HG02588 (cell line): ENCODE measurements around the gene TAB2.

Source experiments
- ATAC-seq: cut with Tn5 transposase; IDR thresholded peaks from one replicate; pipeline ENCODE4 v1.9.1; 2021; ENCODE audit warnings: mild to moderate bottlenecking, moderate library complexity; ENCODE audit not compliant: unreplicated experiment

The TAB2 gene, protein sequence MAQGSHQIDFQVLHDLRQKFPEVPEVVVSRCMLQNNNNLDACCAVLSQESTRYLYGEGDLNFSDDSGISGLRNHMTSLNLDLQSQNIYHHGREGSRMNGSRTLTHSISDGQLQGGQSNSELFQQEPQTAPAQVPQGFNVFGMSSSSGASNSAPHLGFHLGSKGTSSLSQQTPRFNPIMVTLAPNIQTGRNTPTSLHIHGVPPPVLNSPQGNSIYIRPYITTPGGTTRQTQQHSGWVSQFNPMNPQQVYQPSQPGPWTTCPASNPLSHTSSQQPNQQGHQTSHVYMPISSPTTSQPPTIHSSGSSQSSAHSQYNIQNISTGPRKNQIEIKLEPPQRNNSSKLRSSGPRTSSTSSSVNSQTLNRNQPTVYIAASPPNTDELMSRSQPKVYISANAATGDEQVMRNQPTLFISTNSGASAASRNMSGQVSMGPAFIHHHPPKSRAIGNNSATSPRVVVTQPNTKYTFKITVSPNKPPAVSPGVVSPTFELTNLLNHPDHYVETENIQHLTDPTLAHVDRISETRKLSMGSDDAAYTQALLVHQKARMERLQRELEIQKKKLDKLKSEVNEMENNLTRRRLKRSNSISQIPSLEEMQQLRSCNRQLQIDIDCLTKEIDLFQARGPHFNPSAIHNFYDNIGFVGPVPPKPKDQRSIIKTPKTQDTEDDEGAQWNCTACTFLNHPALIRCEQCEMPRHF

DNA sequence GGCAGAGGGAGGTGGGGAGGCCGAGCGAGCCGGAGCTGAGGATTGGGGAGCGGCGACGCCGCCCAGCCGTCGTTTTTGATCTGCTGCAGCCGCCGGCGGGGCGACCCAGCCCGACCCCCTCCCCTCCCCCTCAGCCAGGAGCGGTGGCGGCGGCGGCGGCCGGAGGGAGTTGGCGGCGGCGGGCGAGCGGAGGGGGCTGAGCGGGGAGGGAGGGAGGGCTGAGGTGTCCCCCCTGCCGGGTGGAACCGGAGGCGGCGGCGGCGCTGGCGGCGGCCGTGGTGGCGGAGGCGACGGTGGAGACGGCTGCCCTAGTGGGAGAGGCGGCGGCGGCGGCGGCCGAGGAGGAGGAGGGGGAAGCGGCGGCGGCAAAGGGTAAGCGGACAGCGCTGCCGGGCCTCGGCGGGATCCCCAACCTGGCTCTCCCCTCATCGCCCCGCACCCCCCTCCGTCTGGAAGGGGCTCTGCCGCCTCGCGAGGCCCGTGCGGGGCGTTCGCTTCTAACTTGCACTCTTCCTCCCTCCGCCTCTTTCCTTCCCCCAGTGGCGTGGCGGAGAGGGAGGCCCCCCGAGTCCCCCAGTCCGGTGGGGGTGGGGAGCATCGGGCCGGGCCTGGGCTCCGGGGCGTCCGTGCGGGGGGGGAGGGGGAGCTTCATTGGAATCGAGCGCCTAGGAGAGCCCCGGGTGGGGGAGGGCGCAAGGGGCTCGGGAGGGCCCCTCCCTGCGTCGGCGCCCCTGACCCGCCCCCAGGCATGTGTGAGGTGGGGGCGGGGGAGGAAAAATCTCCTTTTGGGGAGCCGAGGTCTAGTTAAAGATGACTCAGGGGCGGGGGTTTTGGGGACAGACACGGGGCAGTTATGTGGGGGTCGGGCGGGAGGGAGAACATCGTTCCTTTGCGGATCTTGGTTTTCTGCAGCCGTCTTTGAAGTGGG is at the start of gene TAB2:
Gene TAB2 (plus strand): TSS at position 69 of the 928 bp plus-strand sequence. CDS start 52,286 bp downstream, outside the sequence.
- peak; percentile 22 for ATAC-seq

DNA sequence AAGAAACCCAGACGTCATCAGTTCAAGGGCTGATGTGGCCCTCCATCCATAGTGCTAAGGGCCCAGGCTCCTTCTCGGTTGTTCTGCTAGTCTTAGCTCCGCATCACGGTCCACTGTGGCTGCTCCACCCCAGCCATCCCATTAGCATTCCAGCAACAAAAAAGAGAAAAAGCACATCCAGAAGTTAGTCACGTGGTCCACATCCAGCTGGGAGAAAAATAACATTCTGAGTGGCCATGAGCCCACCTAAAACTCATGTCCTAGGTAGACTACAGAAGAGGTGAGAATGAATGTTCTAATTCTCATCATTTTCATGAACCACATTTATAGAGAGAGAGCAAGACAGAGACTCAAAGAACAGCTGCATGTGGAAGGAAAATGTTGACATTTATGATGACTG is 49.4 kb upstream of the TAB2 start:
- ATAC-seq, result no peak

DNA sequence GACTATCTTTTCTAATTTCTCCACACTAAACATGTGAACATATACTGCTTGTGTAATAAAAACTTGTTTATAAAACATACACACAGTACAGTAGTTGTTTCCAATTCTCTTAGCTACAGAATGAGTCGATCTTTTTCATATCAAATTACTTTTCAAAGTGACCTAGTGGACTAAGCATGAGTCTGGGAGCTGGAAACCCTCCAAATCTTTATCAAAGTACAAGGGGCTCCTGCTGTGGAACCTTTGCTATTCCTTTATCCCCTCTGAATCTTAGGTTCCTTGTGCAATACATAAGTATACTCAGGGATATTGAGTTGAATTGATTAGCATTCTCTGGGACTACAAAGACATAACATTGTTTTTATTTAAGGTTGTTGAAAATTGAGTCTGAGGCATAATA is 48.7 kb upstream of the TAB2 start:
- no peak for ATAC-seq

DNA sequence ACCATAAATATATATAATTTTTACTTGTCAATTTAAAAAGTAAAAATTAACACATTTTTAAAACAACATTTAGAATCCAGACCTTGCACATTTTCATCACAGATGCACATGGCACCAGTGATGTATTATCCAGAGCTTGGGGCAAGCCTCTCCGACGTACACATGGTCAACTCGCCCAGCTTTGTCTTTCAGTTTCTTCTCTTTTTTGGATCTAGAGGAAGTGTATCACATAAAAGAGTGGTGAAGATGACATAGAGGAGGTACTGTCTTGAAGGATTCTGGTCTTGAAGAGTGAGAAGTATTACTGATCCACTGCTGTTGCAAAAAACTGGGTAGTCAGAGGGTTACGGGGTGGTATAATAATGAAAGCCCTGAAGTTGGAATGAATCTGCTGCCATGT is 46.9 kb upstream of the TAB2 start:
- ATAC-seq, result no peak

DNA sequence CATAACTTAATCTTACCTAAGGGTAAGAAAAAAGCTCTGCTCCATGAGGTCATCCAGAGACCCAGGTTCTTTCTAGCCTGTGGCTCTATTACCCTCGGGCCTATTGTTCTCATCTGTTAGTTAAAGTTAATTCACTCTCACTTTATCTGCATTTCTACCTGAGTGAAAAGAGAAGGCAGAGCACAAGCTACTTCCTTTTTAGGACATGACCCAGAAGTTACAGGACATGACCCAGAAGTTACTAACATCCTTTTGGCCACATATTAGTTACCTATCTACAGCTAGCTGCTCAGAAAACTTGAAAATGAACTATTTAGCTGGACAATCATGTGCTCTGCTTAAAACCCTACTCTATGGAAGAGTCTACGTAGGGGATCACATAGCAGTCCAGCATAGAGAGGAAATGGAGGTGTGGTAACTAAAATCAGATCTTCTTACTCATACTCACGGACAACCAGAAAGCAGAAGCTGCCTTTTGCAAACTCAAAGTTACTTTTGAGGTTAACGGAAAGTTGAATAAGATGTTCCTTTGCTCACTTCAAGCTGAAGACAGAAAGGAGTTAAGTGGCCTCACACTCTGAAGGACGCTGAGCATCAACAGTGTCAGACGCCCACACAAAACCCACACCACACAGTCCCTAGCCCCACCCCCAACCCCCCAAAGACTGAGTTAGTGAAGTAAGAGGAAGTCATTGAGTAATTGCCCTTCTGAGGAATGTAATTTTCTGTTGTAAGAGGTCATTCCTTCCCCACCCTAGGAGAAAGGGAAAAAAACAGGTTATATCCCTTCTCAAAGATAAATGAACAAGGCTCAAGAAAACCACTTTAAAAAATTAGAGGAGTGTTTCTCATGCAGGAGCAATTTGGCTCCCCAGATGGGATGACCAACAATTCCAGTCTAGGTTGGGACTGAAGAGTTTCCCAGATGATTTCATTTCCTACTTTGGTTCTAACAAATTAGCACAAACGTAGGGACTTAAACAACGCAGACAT is 45.9 kb upstream of the TAB2 start:
- peak; percentile 59 for ATAC-seq

DNA sequence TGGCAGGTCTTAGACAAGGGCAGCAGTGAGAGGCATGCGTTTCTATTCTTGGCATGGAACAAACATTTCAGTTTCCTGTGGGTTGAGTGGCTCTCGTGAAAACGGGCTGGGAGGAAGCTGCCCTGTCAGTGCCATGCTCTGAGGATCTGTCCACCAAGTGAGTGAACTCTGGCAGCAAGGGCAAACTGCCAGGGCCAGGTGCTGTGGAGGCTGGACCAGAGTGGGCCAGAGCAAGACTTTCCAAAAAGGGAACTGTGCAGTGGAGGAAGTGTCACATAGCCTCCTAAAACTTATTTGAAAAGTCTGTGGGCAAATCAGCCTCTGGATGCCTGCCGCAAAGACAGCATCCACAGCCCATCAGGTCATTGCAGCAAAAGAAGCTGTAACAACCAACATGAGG is 44.2 kb upstream of the TAB2 start:
- ATAC-seq, result no peak

DNA sequence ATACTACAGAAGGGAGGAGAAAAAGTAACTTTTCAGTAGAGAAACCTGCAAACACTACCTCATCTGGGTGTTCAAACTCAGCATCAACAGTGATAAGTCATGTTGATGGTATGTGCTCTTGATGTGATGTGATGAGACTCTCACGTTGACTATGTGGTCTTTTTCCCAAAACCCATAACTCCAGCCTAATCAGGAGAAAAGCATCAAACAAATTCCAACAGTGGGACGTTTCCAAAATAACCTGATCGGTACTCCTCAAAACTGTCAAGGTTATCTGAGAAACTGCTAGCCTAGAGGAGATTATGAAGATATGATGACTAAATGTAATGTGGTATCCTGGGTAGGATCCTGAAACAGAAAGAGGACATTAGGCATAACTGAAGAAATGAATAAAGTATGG is 41.9 kb upstream of the TAB2 start:
- no peak for ATAC-seq

DNA sequence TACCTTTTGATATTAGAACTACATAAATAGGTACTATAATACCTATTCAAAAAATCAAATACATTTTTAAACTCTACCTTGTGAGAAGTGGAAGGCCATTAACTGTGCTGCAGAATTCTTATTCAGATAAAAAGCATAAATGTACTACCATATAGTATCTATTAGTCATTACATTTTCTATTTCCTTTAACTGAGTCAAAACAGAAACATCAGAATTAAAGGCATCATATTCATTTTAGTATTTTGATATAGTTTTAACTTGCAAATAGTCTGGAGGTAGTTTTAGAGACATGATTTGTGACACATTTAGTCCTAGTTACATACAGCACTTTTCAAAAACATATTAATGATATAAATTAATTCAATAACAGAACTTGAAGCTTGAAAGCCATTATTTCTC is 39.9 kb upstream of the TAB2 start:
- ATAC-seq, result no peak

DNA sequence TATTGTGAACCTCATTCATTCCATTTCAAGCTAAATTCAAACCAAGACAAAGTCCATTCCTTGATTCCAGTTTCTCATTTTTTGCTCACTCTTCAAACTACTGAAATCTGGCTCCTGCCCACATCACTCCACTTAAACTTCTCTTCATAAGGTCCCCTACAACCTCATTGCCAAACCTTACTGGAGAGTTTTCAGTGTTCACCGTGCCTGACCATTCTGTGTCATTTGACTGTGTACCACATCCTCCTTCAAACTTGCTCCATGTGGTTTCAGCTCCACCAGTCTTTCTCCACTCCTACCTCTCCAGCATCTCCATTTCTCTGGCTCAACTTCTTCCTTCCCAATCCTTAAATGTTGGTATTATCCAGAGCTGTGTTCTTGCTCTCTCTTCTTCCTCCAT is 38.5 kb upstream of the TAB2 start:
- ATAC-seq, result no peak

DNA sequence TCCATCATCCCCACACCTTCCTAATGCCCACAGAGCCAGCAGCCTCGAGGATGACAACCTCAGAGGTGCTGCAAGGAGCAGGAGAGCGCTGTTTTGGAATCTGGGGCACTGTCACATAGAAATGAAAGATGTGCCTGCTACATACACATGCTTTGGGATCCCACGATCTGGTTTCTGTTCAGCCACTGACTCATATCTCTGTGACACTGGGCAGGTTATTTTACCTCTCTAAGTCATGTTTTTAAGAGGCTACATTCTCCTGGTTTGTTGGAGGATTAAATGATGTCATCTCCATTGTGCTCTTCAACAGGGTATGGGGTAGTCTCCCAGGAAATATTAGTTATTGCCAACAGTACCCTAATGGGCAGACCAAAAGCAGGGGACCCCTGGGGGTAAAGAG is 32.6 kb upstream of the TAB2 start:
- no peak for ATAC-seq

DNA sequence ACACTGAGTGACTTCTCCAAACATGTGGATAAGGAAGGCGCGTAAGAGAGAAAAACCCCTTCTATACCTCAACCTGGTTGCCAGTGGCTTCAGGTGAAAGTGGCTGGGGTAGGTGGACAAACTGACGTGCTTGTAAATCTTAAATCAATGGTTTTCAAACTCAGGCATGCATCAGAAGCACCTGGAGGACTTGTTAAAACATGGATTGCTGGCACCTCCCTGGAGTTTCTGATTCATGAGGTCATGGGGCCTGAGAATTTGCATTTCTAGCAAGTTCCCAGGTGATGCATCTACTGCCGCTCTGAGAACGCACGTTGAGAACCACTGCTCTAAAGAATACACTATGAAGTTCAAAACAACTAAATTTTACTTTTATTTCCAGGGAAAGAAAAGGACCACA is 31.9 kb upstream of the TAB2 start:
- ATAC-seq, result no peak

DNA sequence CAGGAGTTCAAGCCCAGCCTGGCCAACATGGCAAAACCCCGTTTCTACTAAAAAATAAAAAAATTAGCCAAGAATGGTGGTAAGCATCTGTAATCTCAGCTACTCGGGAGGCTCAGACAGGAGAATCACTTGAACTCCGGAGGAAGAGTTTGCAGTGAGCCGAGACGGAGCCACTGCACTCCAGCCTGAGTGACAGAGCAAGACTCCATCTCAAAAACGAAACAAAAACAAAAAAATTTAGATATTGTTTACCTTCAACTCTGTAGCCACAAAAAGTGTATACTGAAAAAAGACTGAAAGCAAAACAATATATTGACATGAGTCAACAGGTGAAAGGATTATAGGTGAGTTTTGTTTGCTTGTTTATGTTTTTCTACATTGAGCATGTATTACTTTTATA is 30.6 kb upstream of the TAB2 start:
- no peak for ATAC-seq

DNA sequence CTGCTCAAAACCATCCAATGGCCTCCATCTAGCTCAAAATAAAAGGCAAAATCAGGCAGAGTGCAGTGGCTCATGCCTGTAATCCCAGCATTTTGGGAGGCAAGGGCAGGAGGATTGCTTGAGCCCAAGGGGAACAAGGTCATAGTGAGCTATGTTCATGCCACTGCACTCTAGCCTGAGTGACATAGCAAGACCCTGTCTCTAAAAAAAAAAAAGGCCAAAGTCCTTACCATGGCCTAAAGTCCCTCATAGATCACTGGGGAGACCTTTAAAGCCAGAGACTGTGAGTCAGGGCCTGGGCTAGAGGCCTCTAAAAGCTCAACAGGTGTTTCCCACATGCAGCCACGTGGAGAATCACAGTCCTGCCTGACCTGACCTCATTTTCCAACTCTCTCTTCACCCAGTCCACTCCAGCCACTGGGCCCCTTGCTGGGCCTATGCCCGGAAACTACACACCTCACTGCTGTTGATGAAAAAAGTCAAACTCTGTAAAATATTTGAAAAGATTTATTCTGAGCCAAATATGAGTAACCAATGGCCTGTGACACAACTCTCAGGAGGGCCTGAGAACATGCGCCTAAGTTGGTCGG is 28.2 kb upstream of the TAB2 start:
- no peak for ATAC-seq

DNA sequence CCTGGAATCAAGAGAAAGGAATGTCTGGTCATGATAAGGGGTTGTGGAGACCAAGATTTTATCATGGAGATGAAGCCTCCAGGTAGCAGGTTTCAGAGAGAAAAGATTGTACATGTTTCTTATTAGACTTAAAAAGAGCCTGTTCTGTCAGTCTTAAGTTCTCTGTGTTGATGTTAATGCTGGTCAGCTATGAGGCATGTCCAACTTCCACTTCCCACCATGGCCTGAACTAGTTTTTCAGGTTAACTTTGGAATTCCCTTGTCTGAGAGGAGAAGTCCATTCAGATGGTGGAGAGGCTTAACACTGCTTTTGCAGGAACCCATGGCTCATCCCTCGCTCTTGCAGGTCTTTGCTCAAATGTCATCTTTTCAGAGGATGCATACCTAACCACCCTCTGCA is 27.5 kb upstream of the TAB2 start:
- ATAC-seq, result no peak

DNA sequence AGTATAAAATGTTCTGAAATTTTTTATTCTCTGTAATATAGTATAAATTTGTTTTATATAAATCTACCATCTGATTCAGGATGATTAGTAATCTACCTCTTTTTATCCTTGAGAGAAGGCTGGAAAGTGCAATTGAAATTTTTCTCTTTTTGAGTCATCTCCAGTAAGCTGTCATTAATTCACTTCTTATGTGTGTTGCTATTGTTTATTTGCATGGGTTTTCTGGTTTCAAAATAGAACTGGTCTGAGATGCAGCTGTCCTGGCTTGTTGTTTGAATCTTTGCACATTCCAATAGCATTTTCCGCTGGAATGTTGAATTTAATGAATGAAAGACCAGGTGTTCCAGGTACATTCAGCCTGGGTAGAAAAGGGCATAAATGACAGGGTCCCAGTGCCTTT is 24.3 kb upstream of the TAB2 start:
- ATAC-seq, result no peak

DNA sequence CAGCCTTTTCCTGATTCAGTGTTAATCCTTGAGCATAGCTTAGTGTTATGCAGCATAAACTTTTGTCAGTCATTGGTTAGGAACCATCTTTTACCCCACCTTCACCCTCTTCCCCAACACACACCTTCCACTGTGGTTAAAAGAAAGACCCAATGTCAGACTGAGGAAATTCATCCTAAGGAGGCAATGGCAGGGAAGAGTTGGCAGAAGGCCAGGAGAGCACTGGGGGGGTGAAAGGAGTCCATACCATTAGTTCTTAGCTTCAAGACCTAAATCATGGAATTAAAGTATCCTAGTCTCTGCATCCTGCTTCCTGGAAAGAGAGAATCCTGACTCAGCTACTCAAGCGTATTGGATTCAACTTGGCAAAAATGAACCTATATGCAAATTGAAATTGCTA is 16.9 kb upstream of the TAB2 start:
- ATAC-seq, result no peak

DNA sequence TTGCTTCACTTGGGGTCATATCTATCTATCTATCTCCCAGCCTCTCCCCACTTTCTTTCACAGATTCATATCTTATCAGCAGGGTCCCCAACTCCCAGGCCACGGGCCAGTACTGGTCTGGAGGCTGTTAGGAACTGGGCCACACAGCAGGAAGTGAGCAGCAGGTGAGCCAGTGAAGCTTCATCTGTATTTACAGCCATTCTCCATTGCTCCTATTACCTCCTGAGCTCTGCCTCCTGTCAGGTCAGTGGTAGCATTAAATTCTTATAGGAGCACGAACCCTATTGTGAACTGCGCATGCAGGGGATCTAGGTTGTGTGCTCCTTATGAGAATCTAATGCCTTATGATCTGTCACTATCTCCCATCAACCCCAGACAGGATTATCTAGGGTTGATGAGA is 14.8 kb upstream of the TAB2 start:
- ATAC-seq, result no peak

DNA sequence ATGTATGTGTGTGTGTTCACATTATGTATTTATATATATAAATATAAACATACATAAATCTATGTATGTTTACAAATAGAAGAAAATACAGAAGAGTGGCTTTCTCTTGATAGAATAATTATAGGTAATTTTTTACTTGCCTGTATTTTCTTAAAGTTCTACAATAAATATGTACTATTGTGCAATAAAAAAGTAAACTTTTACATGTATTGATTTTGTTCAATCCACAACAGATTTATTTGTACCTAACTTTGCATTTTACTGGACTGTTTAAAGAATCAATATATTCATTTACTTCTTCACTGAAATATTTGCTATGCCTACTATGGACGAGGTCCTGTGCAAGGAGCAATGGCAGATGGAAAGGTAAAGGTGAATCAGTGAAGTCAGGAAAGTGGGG is 14.0 kb upstream of the TAB2 start:
- ATAC-seq, result no peak

DNA sequence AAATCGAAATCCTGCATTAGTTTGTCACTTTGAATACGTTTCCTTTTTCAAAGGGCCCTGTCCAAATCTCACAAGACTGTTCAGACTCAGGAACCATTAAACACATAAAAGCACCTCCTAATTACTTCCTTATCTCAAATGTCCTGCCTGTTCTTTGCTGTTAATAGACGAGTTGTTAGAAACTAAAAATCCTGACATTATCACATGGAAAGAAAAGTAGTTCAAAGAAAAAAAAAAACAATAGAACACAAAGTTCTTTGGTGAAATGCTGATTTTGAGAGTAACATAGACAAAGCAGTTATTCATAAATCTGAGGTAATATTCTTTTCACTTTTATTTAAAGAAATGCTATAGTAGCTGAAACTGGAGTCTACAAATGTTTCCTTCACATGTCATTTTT is 12.1 kb upstream of the TAB2 start:
- no peak for ATAC-seq

DNA sequence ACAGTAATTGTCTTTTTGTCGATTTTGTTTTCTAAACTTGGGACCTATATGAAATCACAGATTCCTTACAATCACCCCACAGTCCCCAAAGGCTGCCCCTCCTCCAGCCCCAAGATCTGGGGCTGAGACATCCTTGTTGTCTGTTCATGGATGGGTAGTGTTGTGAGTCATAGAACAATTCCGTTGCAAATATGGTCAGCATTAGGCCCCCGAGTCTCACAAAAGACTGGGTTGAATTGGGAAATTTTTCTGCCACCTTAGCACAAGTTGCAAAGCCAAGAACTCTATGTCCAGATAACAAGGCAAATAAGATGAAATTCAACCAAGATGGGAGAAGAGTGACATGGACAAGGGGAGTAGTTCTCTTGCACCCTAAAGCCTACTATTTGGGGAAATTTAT is 10.5 kb upstream of the TAB2 start:
- ATAC-seq, result no peak
